ENCODE results near the gene FGFR1OP2.

Gene FGFR1OP2

GRCh38 chr12:27015730-27016076 lies 77.4 kb downstream of the FGFR1OP2 start:
- ChIA-PET POLR2A (interaction anchor here (0.6 to 1.0 kb wide), 3 partner anchors 35 to 290 kb away, joined by 3 to 7 read pairs (median 4); no protein-coding TSS in a partner anchor), CTCF (interaction anchor here (0.6 to 5.8 kb wide), 42 partner anchors 9 to 920 kb away, joined by 3 to 65 read pairs (median 4); partner anchors contain the start of genes ITPR2 and STK38L)
- Histone ChIP-seq H3K4me3 (ENCODE audit: low read depth, low read length) (no peak overlapping the region), H3K9me3 (ENCODE audit: control insufficient read depth, insufficient read depth, low read depth, low read length) (no peaks in the 10 kb centered on the region), H3K36me3 (ENCODE audit: control insufficient read depth in 2 of 2, insufficient read depth in 1 of 2, low read length in 2 of 2) (no peaks in the 10 kb centered on the region), H3K27ac (ENCODE audit: extremely low read depth, low read depth, low read length) (no peak overlapping the region), H3K4me1 (ENCODE audit: control insufficient read depth, insufficient read depth, low read length) (peaks cover 3% of the 10 kb centered on the region; the same call in 1 of the 2 replicates)
- TF ChIP-seq ZNF37A (tag by site-specific recombination; IDR thresholded peaks at IDR 0.05): no peak
- TF ChIP-seq PRDM6 (tag by site-specific recombination; IDR thresholded peaks at IDR 0.05): peak; percentile 37; the same call in 1 of the 2 replicates
- peak; percentile 59 for TF ChIP-seq ZNF654 (tag by site-specific recombination; IDR thresholded peaks at IDR 0.05; ENCODE audit: low read depth)
- TF ChIP-seq ZNF140 (tag by site-specific recombination; IDR thresholded peaks at IDR 0.05): no peak
- no peak for TF ChIP-seq ZNF404 (tag by site-specific recombination; IDR thresholded peaks at IDR 0.05)
- TF ChIP-seq ZNF660 (tag by site-specific recombination; IDR thresholded peaks at IDR 0.05): peak; percentile 48; the same call in 1 of the 2 replicates
- no peak for TF ChIP-seq ZNF624 (tag by site-specific recombination; IDR thresholded peaks at IDR 0.05)
- 0 out of 2 replicates have a peak, but pooled peaks have one; percentile 17 for TF ChIP-seq ZNF335 (tag by site-specific recombination; conservative IDR thresholded peaks at IDR 0.05)
- no peak for TF ChIP-seq ZSCAN16 (tag by site-specific recombination; IDR thresholded peaks at IDR 0.05)
- TF ChIP-seq GLI2 (tag by site-specific recombination; IDR thresholded peaks at IDR 0.05; ENCODE audit: borderline replicate concordance, low read depth): no peak
- TF ChIP-seq GFI1B (tag by site-specific recombination; IDR thresholded peaks at IDR 0.05): no peak
- no peak for TF ChIP-seq REST (tag by site-specific recombination; IDR thresholded peaks at IDR 0.05)
- TF ChIP-seq TCF7L2 (IDR thresholded peaks at IDR 0.05; ENCODE audit: borderline replicate concordance, low read depth, low read length): no peak
- 0 out of 2 replicates have a peak, but pooled peaks have one; percentile 4 for TF ChIP-seq PRDM1 (tag by site-specific recombination; IDR thresholded peaks at IDR 0.05)
- TF ChIP-seq ZNF623 (tag by site-specific recombination; IDR thresholded peaks at IDR 0.05): no peak
